Fibroblast of skin of scalp (primary cell): ENCODE measurements around the gene RPRD1B.
A peak's percentile ranks its signal among the peaks of the same experiment; 100 is the strongest.
"Not testable (repeated sequence)": the region's sequence is repeated elsewhere in the genome, so short reads cannot be mapped to it uniquely, and the experiment has no call there.

Experiments used
- DNase-seq: peaks from one replicate; pipeline ENCODE4 v3.0.0-alpha.2; 2013

The RPRD1B gene

GRCh38 chr20:38001173-38001875, 32.2 kb upstream of the RPRD1B start:
- peak; percentile 54 for DNase-seq

GRCh38 chr20:38001981-38002380, 31.6 kb upstream of the RPRD1B start:
- peak; percentile 37 for DNase-seq

DNA sequence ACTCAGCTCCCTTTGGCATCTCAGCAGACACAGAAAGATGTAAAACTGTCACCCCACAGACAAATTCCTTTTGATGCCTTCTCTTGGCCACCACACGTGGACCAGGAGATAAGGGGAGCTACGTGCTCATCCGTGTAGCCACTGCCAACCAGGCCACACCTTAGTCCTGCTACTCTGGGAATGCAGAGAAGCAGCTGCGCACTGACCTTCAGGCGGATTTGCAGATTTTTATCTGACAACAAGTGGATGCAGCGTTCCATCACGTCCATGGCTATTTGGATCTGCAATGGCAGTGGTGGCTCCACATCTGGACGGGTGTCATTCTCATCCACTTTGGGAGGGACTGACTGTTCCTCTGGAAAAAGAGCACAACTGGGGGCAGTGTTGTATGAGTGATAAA, 31.1 kb upstream of the RPRD1B start:
- DNase-seq = no peak

GRCh38 chr20:38004416-38004815, 29.1 kb upstream of the RPRD1B start:
- DNase-seq = no peak

GRCh38 chr20:38005903-38006302, 27.6 kb upstream of the RPRD1B start:
- no peak for DNase-seq

- DNase-seq = no peak
Observed at GRCh38 chr20:38007526-38007925, 26.0 kb upstream of the RPRD1B start.

- DNase-seq = no peak
Observed at GRCh38 chr20:38008233-38008944, 25.2 kb upstream of the RPRD1B start.

- not testable (repeated sequence) for DNase-seq
Observed at GRCh38 chr20:38009416-38009815, 24.1 kb upstream of the RPRD1B start.

DNA sequence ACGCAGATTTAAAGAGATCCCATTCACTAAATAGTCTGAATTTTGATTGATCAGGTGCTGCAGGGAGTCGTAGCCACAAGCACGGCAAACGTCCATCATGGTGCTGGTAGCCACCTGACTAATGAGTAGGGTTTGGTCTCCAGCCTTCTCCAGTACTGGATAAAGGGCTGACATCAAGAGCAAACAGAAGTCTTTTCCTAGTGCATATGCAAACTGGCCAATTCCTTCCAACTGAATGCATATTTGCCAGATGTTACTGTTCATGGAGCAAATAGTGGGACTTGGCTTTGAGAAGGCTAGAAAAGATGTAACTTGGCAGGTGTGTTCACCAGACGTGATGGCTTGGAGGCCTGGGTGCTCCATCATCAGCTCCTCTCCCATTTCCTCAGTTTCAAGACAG, 21.9 kb upstream of the RPRD1B start:
- DNase-seq = no peak

DNA sequence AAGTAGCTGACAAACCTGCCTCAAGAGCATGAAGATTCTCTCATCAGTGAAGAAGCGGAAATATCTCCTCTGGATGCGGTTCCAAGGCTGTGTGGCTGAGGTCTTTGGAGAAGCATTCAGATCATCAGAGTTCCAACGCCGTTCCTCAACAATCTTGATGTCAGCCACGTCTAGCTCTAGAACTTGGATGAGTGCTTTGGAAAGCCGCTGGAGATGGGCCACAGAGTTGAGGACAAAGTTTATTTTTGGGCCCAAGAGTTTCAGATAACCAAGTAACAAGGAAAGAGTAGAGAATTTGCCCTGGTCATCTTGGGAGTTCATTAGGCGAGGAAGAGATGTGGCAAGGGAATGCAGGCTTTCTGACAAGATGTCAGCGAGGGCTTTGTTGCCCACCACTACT, 21.2 kb upstream of the RPRD1B start:
- DNase-seq = no peak

DNA sequence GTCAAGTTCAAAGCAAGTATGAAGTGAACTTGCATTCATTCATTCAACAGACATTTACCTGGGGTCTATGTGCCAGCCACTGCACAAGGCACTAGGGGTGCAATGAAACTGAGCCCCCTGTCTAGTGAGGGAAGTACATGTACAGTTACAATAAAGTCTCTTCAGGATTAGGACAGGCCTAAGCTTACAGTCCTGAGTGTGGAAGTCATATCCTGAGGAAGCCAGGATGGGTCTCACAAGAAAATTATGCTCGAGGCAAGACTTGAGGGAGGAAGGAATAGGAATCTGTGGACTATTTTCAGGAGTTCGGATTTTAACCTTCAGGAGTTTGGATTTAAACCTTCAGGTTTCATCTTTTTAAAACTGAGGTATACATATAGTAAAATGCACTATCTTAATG, 19.7 kb upstream of the RPRD1B start:
- DNase-seq = no peak

- DNase-seq = no peak
Observed at GRCh38 chr20:38017959-38018358, 15.6 kb upstream of the RPRD1B start.

- no peak for DNase-seq
Observed at GRCh38 chr20:38018385-38018784, 15.2 kb upstream of the RPRD1B start.

- DNase-seq = no peak
Observed at GRCh38 chr20:38021087-38021772, 12.3 kb upstream of the RPRD1B start.

DNA sequence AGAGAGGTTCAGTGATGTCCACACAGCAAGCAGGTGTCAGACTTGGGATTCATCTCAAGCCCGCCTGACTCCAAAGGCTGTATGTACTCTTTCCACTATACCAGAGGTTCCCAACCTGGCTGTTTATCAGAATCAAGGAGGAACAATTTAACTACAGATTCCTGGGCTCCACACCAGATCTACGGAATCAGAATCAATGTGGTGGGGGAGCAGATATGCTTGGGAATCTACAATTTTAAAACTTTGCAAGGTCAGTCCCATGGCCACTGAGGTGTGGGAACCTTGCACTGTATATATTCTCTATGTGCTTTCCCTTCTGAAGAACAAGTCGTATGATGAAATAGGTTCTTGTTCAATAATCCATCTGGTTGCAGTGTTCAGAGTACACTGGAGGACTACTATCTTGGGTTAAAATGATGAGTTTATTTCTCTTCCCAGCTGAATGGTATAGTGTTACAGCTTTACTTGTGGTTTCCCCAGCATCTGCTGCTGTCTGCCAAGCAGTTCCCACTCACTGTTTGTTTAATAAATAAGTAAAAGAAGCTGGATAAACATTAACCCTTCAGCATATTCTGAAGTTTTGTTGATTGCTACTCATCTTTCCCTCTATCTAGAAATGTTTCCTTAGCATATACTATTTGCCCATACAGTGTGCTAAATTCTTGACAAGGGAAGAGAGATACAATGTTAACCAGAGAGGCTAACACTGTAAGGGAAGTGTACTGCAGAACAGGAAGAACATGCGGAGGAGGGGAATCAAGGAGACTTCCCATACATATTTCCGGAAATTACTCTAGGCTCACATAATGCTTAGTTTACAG, 10.2 kb upstream of the RPRD1B start:
- peak; percentile 75 for DNase-seq

GRCh38 chr20:38024496-38024895, 9.1 kb upstream of the RPRD1B start:
- no peak for DNase-seq

- DNase-seq = no peak
Observed at GRCh38 chr20:38029453-38029852, 4.1 kb upstream of the RPRD1B start.

GRCh38 chr20:38031957-38032356, 1.6 kb upstream of the RPRD1B start:
- DNase-seq = no peak

- DNase-seq = no peak
Observed at GRCh38 chr20:38032585-38033329, 789 bp upstream of the RPRD1B start.

- no peak for DNase-seq
Observed at GRCh38 chr20:38034108-38034649, 633 bp downstream of the RPRD1B start.

GRCh38 chr20:38034961-38035360, 1.4 kb downstream of the RPRD1B start:
- no peak for DNase-seq

DNA sequence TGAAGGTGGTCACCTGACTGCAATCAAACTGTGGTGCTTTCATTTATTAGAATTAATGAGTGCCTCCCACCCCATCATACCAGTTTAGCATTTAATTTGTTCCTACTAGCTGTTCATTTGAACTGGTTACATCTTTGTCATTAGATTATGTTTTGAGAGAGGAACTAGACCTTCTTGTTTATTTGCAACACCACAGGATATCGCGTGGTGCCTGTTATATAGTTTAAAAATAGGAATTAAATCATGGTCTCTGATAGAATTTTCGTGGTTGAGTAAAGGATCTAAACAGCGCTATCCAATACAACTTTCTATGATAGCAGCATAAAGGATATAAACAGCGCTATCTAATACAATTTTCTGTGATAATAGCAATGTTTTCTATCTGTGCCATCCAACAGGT, 2.8 kb downstream of the RPRD1B start:
- no peak for DNase-seq
